Kidney (tissue), 14 donors: ENCODE measurements around the gene TEX101. TPM values are rescaled to one million over a fixed set of nuclear protein-coding genes. Genes with fewer than 3 reads are reported as not detected.

Experiments used
- DNase-seq, 5 donors: peaks; one replicate each; pipeline ENCODE4 v3.0.0-alpha.2; 2013 to 2020
- FAIRE-seq: peaks from 2 replicates; lab custom pipeline; 2012; peaks lifted over from hg19 to GRCh38; lab: Jason Lieb, UNC
- H3K27ac ChIP-seq, 2 donors: one replicate each; pipeline ENCODE4 v1.7.0; 2013; ENCODE audit warnings: low read depth in 2 of 2, low read length in 2 of 2, inconsistent platforms in 1 of 2
- H3K27me3 ChIP-seq: one replicate; pipeline ENCODE4 v1.7.1; 2013; ENCODE audit warnings: low read length, inconsistent platforms; ENCODE audit not compliant: control insufficient read depth, insufficient read depth
- H3K36me3 ChIP-seq, 3 donors: one replicate each; pipeline versions ENCODE4 v1.7.0 to v1.7.1; 2013; ENCODE audit warnings: low read length in 3 of 3, control low read depth in 1 of 3, inconsistent platforms in 1 of 3; ENCODE audit not compliant: insufficient read depth in 3 of 3, control insufficient read depth in 2 of 3
- H3K4me1 ChIP-seq, 3 donors: one replicate each; pipeline versions ENCODE4 v1.7.0 to v1.7.1; 2013; ENCODE audit warnings: low read length in 3 of 3, inconsistent platforms in 1 of 3, low read depth in 1 of 3; ENCODE audit not compliant: control insufficient read depth in 2 of 3, insufficient read depth in 2 of 3
- H3K4me3 ChIP-seq, 3 donors: one replicate each; pipeline versions ENCODE4 v1.7.0 to v1.8.1; 2013; ENCODE audit warnings: low read length in 3 of 3, control low read depth in 1 of 3, inconsistent platforms in 1 of 3
- H3K9ac ChIP-seq, 3 donors: one replicate each; pipeline versions ENCODE4 v1.7.0 to v1.7.1; 2013; ENCODE audit warnings: low read length in 3 of 3, control low read depth in 1 of 3, inconsistent platforms in 1 of 3
- H3K9me3 ChIP-seq, 3 donors: one replicate each; pipeline versions ENCODE4 v1.7.0 to v1.7.1; 2013; ENCODE audit warnings: low read length in 3 of 3, control low read depth in 1 of 3, inconsistent platforms in 1 of 3; ENCODE audit not compliant: control insufficient read depth in 2 of 3, insufficient read depth in 1 of 3
- CTCF ChIP-seq: IDR thresholded peaks from 3 replicates; pipeline ENCODE4 v1.5.1; 2012; ENCODE audit warnings: mild to moderate bottlenecking, moderate library complexity, borderline replicate concordance; ENCODE audit not compliant: insufficient read depth; ENCODE audit errors: extremely low read depth
- intact Hi-C: fragments of 100-400 bp; cut with DNase I; formaldehyde crosslinking; loops from one replicate; pipeline ENCODE4 v1.11.1; 2022
- polyA plus RNA-seq: library from polyadenylated mRNA; stranded (reverse); fragments of 350-450 nt; fragmentation: Illumina TruSeq; extraction: RNeasy Lipid Tissue Mini Kit (QIAGEN cat#74804); gene quantifications from one replicate; pipeline ENCODE4 v1.2.3, GENCODE V29; 2014; ENCODE audit warnings: low read depth, low replicate concordance; ENCODE audit not compliant: insufficient read depth
- total RNA-seq: library from RNA; stranded (reverse); fragmentation: NEBNext Ultra II Directional; extraction: Animal tissue kit (Norgen Biotek cat#: 25700); gene quantifications from one replicate; pipeline ENCODE4 v1.2.1, GENCODE V29; 2021
- donor health status: control.
- donor health status: control.
- donor health status: control.
- donor health status: control.
- donor health status: control.
- donor health status: DM: yes; HTN: yes; CAD: no.
- donor health status: Normal renal cell carcinoma (clear cell type).

TEX101 gene
- total and polyA plus RNA-seq, 2 donors from 2014 or later = not detected

GRCh38 chr19:43455321-43456113 is 40.8 kb downstream of the TEX101 start:
- DNase-seq (no peak), FAIRE-seq (no peak)
- no peak for TF ChIP-seq CTCF
- Histone ChIP-seq H3K36me3 (no peaks in the 10 kb centered on the region), H3K4me3 (no peak overlapping the region), H3K27ac (no peak overlapping the region), H3K27me3 (no peaks in the 10 kb centered on the region), H3K9ac (no peak overlapping the region), H3K9me3 (peaks cover 0 to 4% (median 0%) of the 10 kb centered on the region in 3 donors), H3K4me1 (no peaks in the 10 kb centered on the region)
- intact Hi-C loops = no loop called here

- H3K4me3 ChIP-seq = no peak overlapping the region
- no peak for DNase-seq
- no peaks in the 10 kb centered on the region for H3K27me3 ChIP-seq
- intact Hi-C loops = no loop called here
- H3K27ac ChIP-seq = no peak overlapping the region
- no peaks in the 10 kb centered on the region for H3K36me3 ChIP-seq
- no peak overlapping the region for H3K9ac ChIP-seq
- FAIRE-seq = no peak
- no peaks in the 10 kb centered on the region for H3K9me3 ChIP-seq
- H3K4me1 ChIP-seq = peaks cover 0 to under 1% (median 0%) of the 10 kb centered on the region in 3 donors
- TF ChIP-seq CTCF = no peak
Measured at GRCh38 chr19:43457809-43458208, 43.1 kb downstream of the TEX101 start.

- FAIRE-seq = no peak
- intact Hi-C loops = no loop called here
Measured at GRCh38 chr19:43460362-43461016, 45.8 kb downstream of the TEX101 start.

More at GRCh38 chr19:43460362-43461016, 45.8 kb downstream of the TEX101 start:
- Histone ChIP-seq H3K9me3 (no peaks in the 10 kb centered on the region), H3K9ac (no peak overlapping the region), H3K4me3 (no peak overlapping the region), H3K27me3 (no peaks in the 10 kb centered on the region), H3K36me3 (no peaks in the 10 kb centered on the region), H3K27ac (no peak overlapping the region), H3K4me1 (peaks cover 0 to 10% (median 0%) of the 10 kb centered on the region in 3 donors)
- no peak for TF ChIP-seq CTCF
- no peak for DNase-seq
